ENCODE measurements around the gene VCL.
"Not testable (repeated sequence)": the region's sequence is repeated elsewhere in the genome, so short reads cannot be mapped to it uniquely, and the experiment has no call there.

The VCL gene

GRCh38 chr10:74109452-74109851 lies 111.5 kb downstream of the VCL start:
- no peak for DNase-seq (ENCODE audit: low spot score)

- DNase-seq (ENCODE audit: low spot score): no peak
Observed at GRCh38 chr10:74110120-74110519, 112.2 kb downstream of the VCL start.

GRCh38 chr10:74111799-74112198 lies 113.9 kb downstream of the VCL start:
- no peak for DNase-seq (ENCODE audit: low spot score)

GRCh38 chr10:74113546-74113945 lies 115.6 kb downstream of the VCL start:
- peak; percentile 25 for DNase-seq (ENCODE audit: low spot score)

GRCh38 chr10:74114041-74114448 lies 116.1 kb downstream of the VCL start:
- DNase-seq (ENCODE audit: low spot score): no peak

- DNase-seq (ENCODE audit: low spot score): no peak
Observed at GRCh38 chr10:74117738-74118137, 119.8 kb downstream of the VCL start.

- DNase-seq (ENCODE audit: low spot score): peak; percentile 42
Observed at GRCh38 chr10:74118804-74119203, 120.9 kb downstream of the VCL start.

- no peak for DNase-seq (ENCODE audit: low spot score)
Observed at GRCh38 chr10:74120911-74121310, 123.0 kb downstream of the VCL start.

GRCh38 chr10:74121368-74121767 lies 123.5 kb downstream of the VCL start:
- DNase-seq (ENCODE audit: low spot score): no peak

GRCh38 chr10:74122060-74122459 lies 124.1 kb downstream of the VCL start:
- no peak for DNase-seq (ENCODE audit: low spot score)

GRCh38 chr10:74123081-74123480 lies 125.2 kb downstream of the VCL start:
- DNase-seq (ENCODE audit: low spot score): no peak

- no peak for DNase-seq (ENCODE audit: low spot score)
Observed at GRCh38 chr10:74133923-74134820, 136.3 kb downstream of the VCL start.

GRCh38 chr10:74135452-74135851 lies 137.5 kb downstream of the VCL start:
- no peak for DNase-seq (ENCODE audit: low spot score)

GRCh38 chr10:74137992-74138391 lies 140.1 kb downstream of the VCL start:
- no peak for DNase-seq (ENCODE audit: low spot score)

GRCh38 chr10:74138596-74138995 lies 140.7 kb downstream of the VCL start:
- not testable (repeated sequence) for DNase-seq (ENCODE audit: low spot score)

GRCh38 chr10:74139981-74140380 lies 142.1 kb downstream of the VCL start:
- DNase-seq (ENCODE audit: low spot score): no peak

GRCh38 chr10:74140553-74140952 lies 142.6 kb downstream of the VCL start:
- no peak for DNase-seq (ENCODE audit: low spot score)

- DNase-seq (ENCODE audit: low spot score): peak; percentile 69
Observed at GRCh38 chr10:74145133-74145532, 147.2 kb downstream of the VCL start.

- DNase-seq (ENCODE audit: low spot score): not testable (repeated sequence)
Observed at GRCh38 chr10:74146980-74147379, 149.1 kb downstream of the VCL start.

GRCh38 chr10:74150204-74150989 lies 152.5 kb downstream of the VCL start, which contains the start of gene AP3M1:
Gene AP3M1 (minus strand): TSS chr10:74150828. CDS start chr10:74138379, 12,449 bp downstream.
- DNase-seq (ENCODE audit: low spot score): peak; percentile 87

GRCh38 chr10:74150990-74151878 lies 153.3 kb downstream of the VCL start, which contains the start of gene ADK:
Gene ADK (plus strand): TSS chr10:74151221. CDS start chr10:74151279, 58 bp downstream.
- peak; percentile 99 for DNase-seq (ENCODE audit: low spot score)
